WTC11 (cell line): Measurements from ENCODE around the gene HS6ST1. TPM values are rescaled to one million over a fixed set of nuclear protein-coding genes. Genes with fewer than 3 reads are reported as not detected.

Experiments
- ATAC-seq: fragments of 200-7000 bp; cut with Tn5 transposase; 2 replicates; pipeline ENCODE4 v1.10.0; 2021; ENCODE audit warnings: mild to moderate bottlenecking, moderate library complexity
- CTCF ChIA-PET: fragments of 300-600 bp; sonication (Branson Sonifier 250); formaldehyde crosslinking; loops from one replicate; lab custom pipeline; 2021; ENCODE audit warnings: antibody characterized with exemption; lab: Charles Lee
- POLR2A ChIA-PET: fragments of 350-600 bp; sonication (Branson Sonifier 250); formaldehyde crosslinking; loops from one replicate; lab custom pipeline; 2021; ENCODE audit warnings: antibody characterized with exemption; lab: Charles Lee
- DNase-seq: peaks from one replicate; pipeline ENCODE4 v3.0.0; 2021; ENCODE audit warnings: low spot score
- H3K27ac Mint-ChIP-seq: 2 replicates; pipeline ENCODE4 v1.8.0; 2021; ENCODE audit warnings: mixed read lengths
- H3K27me3 Mint-ChIP-seq: 2 replicates; pipeline ENCODE4 v1.8.0; 2021; ENCODE audit warnings: low read depth, mild to moderate bottlenecking, moderate library complexity, mixed read lengths
- H3K36me3 Mint-ChIP-seq: 2 replicates; pipeline ENCODE4 v1.8.0; 2021; ENCODE audit warnings: mixed read lengths
- H3K4me1 Mint-ChIP-seq: 2 replicates; pipeline ENCODE4 v1.8.0; 2022; ENCODE audit warnings: mixed read lengths
- H3K4me3 Mint-ChIP-seq: 2 replicates; pipeline ENCODE4 v1.8.0; 2021; ENCODE audit warnings: mild to moderate bottlenecking, moderate library complexity, mixed read lengths
- H3K9me3 Mint-ChIP-seq: 2 replicates; pipeline ENCODE4 v1.8.0; 2021; ENCODE audit warnings: mixed read lengths
- ERG ChIP-seq: fragments of 250-450 bp; sonication (Bioruptor Pico); IDR thresholded peaks from 2 replicates; pipeline ENCODE4 v1.8.0; 2021; ENCODE audit warnings: mild to moderate bottlenecking
- FOXP1 ChIP-seq: sonication (generic); formaldehyde crosslinking; IDR thresholded peaks from 2 replicates; pipeline ENCODE4 v1.8.0; 2022; ENCODE audit warnings: missing genetic modification reagents, mild to moderate bottlenecking, moderate library complexity, borderline replicate concordance
- HMGA2 ChIP-seq: fragments of 250-450 bp; sonication (Bioruptor Pico); IDR thresholded peaks from 2 replicates; pipeline ENCODE4 v1.4.0; 2021; ENCODE audit warnings: mild to moderate bottlenecking, moderate library complexity
- IRF2 ChIP-seq: sonication (generic); formaldehyde crosslinking; IDR thresholded peaks from 2 replicates; pipeline ENCODE4 v1.8.0; 2022; ENCODE audit warnings: low read depth, missing genetic modification reagents, borderline replicate concordance
- NFYB ChIP-seq: sonication (generic); formaldehyde crosslinking; conservative IDR thresholded peaks from 2 replicates; pipeline ENCODE4 v1.8.0; 2022; ENCODE audit warnings: low read depth, missing genetic modification reagents
- NR3C1 ChIP-seq: sonication (generic); formaldehyde crosslinking; conservative IDR thresholded peaks from 2 replicates; pipeline ENCODE4 v1.8.1; 2023; ENCODE audit warnings: low read depth, mild to moderate bottlenecking, missing genetic modification reagents
- ZNF121 ChIP-seq: sonication (generic); formaldehyde crosslinking; IDR thresholded peaks from 2 replicates; pipeline ENCODE4 v1.8.0; 2023; ENCODE audit warnings: missing genetic modification reagents
- ZNF423 ChIP-seq: fragments of 250-450 bp; sonication (Bioruptor Pico); IDR thresholded peaks from 2 replicates; pipeline ENCODE4 v2.1.2; 2022; ENCODE audit warnings: mild to moderate bottlenecking, moderate library complexity
- ZNF425 ChIP-seq: fragments of 250-450 bp; sonication (Bioruptor Pico); conservative IDR thresholded peaks from 2 replicates; pipeline ENCODE4 v1.9.0; 2021; ENCODE audit warnings: mild to moderate bottlenecking
- total RNA-seq: library from RNA; stranded (reverse); gene quantifications from 3 replicates; pipeline ENCODE4 v1.2.3, GENCODE V29; 2021
- TF ChIP-seq, protein P1 (sequence below): sonication (generic); formaldehyde crosslinking; IDR thresholded peaks from 2 replicates; pipeline ENCODE4 v1.8.1; 2022; ENCODE audit warnings: missing genetic modification reagents, borderline replicate concordance
- TF ChIP-seq, protein P2 (sequence below): sonication (generic); formaldehyde crosslinking; IDR thresholded peaks from 2 replicates; pipeline ENCODE4 v1.8.1; 2022; ENCODE audit warnings: low read depth, missing genetic modification reagents, borderline replicate concordance
- TF ChIP-seq, protein P3 (sequence below): sonication (generic); formaldehyde crosslinking; IDR thresholded peaks from 2 replicates; pipeline ENCODE4 v1.8.0; 2023; ENCODE audit warnings: mild to moderate bottlenecking, missing genetic modification reagents

The HS6ST1 gene
- total RNA-seq, 1 experiment from 2014 or later: 55.5 TPM

GRCh38 chr2:128314348-128315121, 4.1 kb downstream of the HS6ST1 start:
- ATAC-seq: no peak
- H3K4me3 Mint-ChIP-seq: peak overlapping the region; percentile 51; the same call in 1 of the 2 replicates
- 0 out of 2 replicates have a peak, but pooled peaks cover 5% of the 10 kb centered on the region for H3K36me3 Mint-ChIP-seq
- peaks cover 2% of the 10 kb centered on the region; the same call in 1 of the 2 replicates for H3K27me3 Mint-ChIP-seq
- H3K27ac Mint-ChIP-seq: no peak overlapping the region
- ChIA-PET POLR2A (no interaction called here), CTCF (interaction anchor here (0.6 kb wide), 1 partner anchor 36 kb away, joined by 4 read pairs; no protein-coding TSS in a partner anchor)
- H3K4me1 Mint-ChIP-seq: peaks cover 46% of the 10 kb centered on the region
- no peak for DNase-seq
- no peaks in the 10 kb centered on the region for H3K9me3 Mint-ChIP-seq
- TF ChIP-seq ZNF121 (CRISPR knock-in tag): no peak
- TF ChIP-seq ZNF423 (CRISPR knock-in tag): no peak
- TF ChIP-seq ERG: no peak
- TF ChIP-seq, protein P1, sequence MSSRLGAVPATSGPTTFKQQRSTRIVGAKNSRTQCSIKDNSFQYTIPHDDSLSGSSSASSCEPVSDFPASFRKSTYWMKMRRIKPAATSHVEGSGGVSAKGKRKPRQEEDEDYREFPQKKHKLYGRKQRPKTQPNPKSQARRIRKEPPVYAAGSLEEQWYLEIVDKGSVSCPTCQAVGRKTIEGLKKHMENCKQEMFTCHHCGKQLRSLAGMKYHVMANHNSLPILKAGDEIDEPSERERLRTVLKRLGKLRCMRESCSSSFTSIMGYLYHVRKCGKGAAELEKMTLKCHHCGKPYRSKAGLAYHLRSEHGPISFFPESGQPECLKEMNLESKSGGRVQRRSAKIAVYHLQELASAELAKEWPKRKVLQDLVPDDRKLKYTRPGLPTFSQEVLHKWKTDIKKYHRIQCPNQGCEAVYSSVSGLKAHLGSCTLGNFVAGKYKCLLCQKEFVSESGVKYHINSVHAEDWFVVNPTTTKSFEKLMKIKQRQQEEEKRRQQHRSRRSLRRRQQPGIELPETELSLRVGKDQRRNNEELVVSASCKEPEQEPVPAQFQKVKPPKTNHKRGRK (CRISPR knock-in tag): no peak
- no peak for TF ChIP-seq IRF2 (CRISPR knock-in tag)

DNA sequence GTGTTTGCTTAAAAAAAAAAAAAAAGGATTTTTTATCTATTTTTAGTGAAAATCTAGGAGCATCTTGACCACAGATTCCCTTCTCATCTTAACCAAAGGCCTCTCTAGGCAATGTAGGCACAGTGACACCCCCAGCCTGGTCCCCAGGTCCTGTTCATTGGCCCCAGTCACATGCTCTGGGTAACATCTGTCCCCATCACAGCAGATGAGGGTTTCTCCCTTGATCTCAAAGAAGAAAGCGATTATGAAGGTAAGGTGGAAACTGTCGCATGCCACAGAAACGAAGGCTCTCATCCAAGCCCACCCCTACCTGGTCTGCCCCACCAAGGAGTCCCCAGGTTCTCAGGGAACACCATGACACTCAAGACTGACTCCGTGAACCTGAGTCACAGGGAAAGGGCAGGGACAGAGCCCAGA, 4.7 kb downstream of the HS6ST1 start:
- 0 out of 2 replicates have a peak, but pooled peaks cover 5% of the 10 kb centered on the region for H3K36me3 Mint-ChIP-seq
- no peaks in the 10 kb centered on the region for H3K27me3 Mint-ChIP-seq
- CTCF ChIA-PET: interaction anchor here (0.5 kb wide), 1 partner anchor 70 kb away, joined by 3 read pairs; no protein-coding TSS in a partner anchor
- no peak for TF ChIP-seq NR3C1 (CRISPR knock-in tag)
- no peak for TF ChIP-seq HMGA2 (CRISPR knock-in tag)
- TF ChIP-seq ZNF425 (CRISPR knock-in tag): no peak
- no peak for TF ChIP-seq NFYB (CRISPR knock-in tag)
- TF ChIP-seq, protein P2, sequence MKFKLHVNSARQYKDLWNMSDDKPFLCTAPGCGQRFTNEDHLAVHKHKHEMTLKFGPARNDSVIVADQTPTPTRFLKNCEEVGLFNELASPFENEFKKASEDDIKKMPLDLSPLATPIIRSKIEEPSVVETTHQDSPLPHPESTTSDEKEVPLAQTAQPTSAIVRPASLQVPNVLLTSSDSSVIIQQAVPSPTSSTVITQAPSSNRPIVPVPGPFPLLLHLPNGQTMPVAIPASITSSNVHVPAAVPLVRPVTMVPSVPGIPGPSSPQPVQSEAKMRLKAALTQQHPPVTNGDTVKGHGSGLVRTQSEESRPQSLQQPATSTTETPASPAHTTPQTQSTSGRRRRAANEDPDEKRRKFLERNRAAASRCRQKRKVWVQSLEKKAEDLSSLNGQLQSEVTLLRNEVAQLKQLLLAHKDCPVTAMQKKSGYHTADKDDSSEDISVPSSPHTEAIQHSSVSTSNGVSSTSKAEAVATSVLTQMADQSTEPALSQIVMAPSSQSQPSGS: no peak
- TF ChIP-seq FOXP1 (CRISPR knock-in tag): no peak
- TF ChIP-seq, protein P3, sequence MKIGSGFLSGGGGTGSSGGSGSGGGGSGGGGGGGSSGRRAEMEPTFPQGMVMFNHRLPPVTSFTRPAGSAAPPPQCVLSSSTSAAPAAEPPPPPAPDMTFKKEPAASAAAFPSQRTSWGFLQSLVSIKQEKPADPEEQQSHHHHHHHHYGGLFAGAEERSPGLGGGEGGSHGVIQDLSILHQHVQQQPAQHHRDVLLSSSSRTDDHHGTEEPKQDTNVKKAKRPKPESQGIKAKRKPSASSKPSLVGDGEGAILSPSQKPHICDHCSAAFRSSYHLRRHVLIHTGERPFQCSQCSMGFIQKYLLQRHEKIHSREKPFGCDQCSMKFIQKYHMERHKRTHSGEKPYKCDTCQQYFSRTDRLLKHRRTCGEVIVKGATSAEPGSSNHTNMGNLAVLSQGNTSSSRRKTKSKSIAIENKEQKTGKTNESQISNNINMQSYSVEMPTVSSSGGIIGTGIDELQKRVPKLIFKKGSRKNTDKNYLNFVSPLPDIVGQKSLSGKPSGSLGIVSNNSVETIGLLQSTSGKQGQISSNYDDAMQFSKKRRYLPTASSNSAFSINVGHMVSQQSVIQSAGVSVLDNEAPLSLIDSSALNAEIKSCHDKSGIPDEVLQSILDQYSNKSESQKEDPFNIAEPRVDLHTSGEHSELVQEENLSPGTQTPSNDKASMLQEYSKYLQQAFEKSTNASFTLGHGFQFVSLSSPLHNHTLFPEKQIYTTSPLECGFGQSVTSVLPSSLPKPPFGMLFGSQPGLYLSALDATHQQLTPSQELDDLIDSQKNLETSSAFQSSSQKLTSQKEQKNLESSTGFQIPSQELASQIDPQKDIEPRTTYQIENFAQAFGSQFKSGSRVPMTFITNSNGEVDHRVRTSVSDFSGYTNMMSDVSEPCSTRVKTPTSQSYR: no peak
- TF ChIP-seq, all 79 proteins: peak for 0
- ATAC-seq (no peak), DNase-seq (no peak)
- no peak overlapping the region for H3K4me3 Mint-ChIP-seq
- H3K27ac Mint-ChIP-seq: no peak overlapping the region
- peaks cover 44% of the 10 kb centered on the region for H3K4me1 Mint-ChIP-seq
- POLR2A ChIA-PET: no interaction called here
- no peaks in the 10 kb centered on the region for H3K9me3 Mint-ChIP-seq
